HUES6 (cell line): ENCODE data around the gene FMNL2.

Experiments used
- H3K27ac ChIP-seq: 2 replicates; pipeline ENCODE4 v1.7.0; 2013; ENCODE audit warnings: low read depth, mild to moderate bottlenecking, low read length, inconsistent platforms
- H3K27me3 ChIP-seq: 2 replicates; pipeline ENCODE4 v1.6.1; 2013; ENCODE audit warnings: low read length; ENCODE audit not compliant: control insufficient read depth, insufficient read depth
- H3K36me3 ChIP-seq: 2 replicates; pipeline ENCODE4 v1.6.1; 2013; ENCODE audit warnings: low read length; ENCODE audit not compliant: control insufficient read depth, insufficient read depth
- H3K4me1 ChIP-seq: 2 replicates; pipeline ENCODE4 v1.6.1; 2013; ENCODE audit warnings: low read length; ENCODE audit not compliant: control insufficient read depth, insufficient read depth
- H3K4me3 ChIP-seq: 2 replicates; pipeline ENCODE4 v1.5.1; 2013; ENCODE audit warnings: low read depth, low read length
- H3K9ac ChIP-seq: one replicate; pipeline ENCODE4 v1.6.1; 2013; ENCODE audit warnings: mild to moderate bottlenecking, low read length
- H3K9me3 ChIP-seq: 2 replicates; pipeline ENCODE4 v1.6.1; 2013; ENCODE audit warnings: low read depth, low read length; ENCODE audit not compliant: control insufficient read depth, insufficient read depth

FMNL2 gene

DNA sequence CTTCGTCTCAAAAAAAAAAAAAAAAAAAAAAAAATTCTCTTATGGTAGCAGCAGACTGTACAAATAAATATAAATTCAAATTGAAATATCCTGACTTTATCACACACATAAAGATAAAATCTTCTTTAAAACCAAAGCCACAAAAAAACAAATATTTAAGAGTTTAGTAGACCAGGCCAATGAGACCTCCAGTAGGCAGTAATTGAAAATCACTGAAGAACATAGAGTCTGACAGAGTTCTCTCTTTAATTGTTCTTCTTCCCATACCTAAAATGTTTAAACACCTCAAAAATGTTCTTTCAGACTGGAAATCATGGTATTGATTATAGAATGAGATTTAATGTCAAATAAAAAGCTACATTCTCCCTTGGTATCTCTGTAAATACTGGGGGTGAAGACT is 361.5 kb downstream of the FMNL2 start:
- no peak overlapping the region for H3K27ac ChIP-seq
- H3K4me3 ChIP-seq = no peak overlapping the region
- 0 out of 2 replicates have a peak, but pooled peaks cover under 1% of the 10 kb centered on the region for H3K9me3 ChIP-seq
- H3K36me3 ChIP-seq = peaks cover 45% of the 10 kb centered on the region
- no peak overlapping the region for H3K9ac ChIP-seq
- no peaks in the 10 kb centered on the region for H3K27me3 ChIP-seq
- no peaks in the 10 kb centered on the region for H3K4me1 ChIP-seq
